Measurements from ENCODE around the gene SMARCAL1.

SMARCAL1 gene

DNA sequence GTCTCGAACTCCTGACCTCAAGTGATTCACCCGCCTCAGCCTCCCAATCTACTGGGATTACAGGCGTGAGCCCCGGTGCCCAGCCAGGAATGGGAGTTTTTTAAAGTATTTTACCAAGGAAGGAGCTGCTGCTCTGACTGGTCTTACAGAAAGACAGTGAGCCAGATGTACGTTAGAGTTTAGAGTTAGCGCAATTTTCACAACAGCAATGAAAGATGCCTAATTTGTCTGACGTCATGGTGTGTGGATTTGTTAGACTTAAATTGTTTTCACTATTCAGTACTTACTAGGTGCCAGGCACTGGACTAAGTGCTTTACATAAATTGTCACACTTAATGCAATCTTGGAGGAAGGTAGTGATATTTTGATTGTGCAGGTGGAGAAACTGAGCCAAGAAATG, 74.0 kb downstream of the SMARCAL1 start:
- peaks cover 8% of the 10 kb centered on the region for H3K4me1 Mint-ChIP-seq (ENCODE audit: low read depth)
- H3K36me3 Mint-ChIP-seq (ENCODE audit: low read depth), result peaks cover 10% of the 10 kb centered on the region
- H3K9me3 Mint-ChIP-seq, result no peaks in the 10 kb centered on the region
- DNase-seq (ENCODE audit: low spot score), result no peak
- no peak overlapping the region for H3K4me3 Mint-ChIP-seq
- no peak overlapping the region for H3K27ac Mint-ChIP-seq
- no peaks in the 10 kb centered on the region for H3K27me3 Mint-ChIP-seq (ENCODE audit: low read depth)

DNA sequence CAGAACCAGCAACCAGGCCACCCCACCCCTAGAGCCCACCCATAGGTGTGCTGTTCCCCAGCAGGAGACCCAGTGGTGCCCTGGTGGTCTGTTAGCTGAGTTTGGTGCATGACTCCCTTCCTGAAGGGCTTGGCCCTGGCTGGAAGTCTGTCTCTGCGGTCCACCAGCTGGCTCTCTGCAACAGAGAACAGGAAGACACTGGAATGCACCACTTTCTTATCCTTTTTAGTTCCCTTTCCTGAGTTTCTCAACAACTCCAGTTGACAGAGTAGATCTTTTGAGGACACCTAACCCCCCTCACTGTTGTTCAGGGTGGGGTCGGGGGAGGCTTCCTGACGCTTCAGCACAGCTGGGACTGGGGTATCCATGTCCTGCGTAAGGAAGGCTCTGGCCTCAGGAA, 74.4 kb downstream of the SMARCAL1 start:
- DNase-seq (ENCODE audit: low spot score), result no peak
- H3K27ac Mint-ChIP-seq, result no peak overlapping the region
- no peaks in the 10 kb centered on the region for H3K27me3 Mint-ChIP-seq (ENCODE audit: low read depth)
- no peaks in the 10 kb centered on the region for H3K9me3 Mint-ChIP-seq
- H3K4me3 Mint-ChIP-seq, result no peak overlapping the region
- peaks cover 8% of the 10 kb centered on the region for H3K4me1 Mint-ChIP-seq (ENCODE audit: low read depth)
- H3K36me3 Mint-ChIP-seq (ENCODE audit: low read depth), result peaks cover 10% of the 10 kb centered on the region

DNA sequence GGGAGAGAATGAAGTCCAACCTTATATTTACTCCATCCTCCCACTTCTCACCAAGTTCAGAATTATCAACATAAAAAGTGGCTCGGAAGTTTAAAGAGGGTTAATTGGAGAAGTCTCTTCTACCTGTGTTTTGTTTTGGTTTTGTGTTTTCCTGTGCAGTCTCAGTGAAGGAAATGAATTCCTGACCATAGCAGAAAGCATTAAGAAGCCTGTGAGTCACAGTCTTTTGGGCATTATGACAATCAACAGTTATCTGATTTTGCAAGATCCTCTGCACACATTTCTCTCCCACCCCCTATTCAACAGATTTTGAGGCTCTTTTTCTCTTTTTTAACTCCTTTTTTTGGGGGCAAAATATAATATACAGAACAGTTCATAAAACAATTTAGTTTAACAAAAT, 77.8 kb downstream of the SMARCAL1 start:
- no peak for DNase-seq (ENCODE audit: low spot score)
- Mint-ChIP-seq H3K27ac (no peak overlapping the region), H3K36me3 (ENCODE audit: low read depth) (no peaks in the 10 kb centered on the region), H3K9me3 (no peaks in the 10 kb centered on the region), H3K4me3 (no peak overlapping the region), H3K27me3 (ENCODE audit: low read depth) (no peaks in the 10 kb centered on the region), H3K4me1 (ENCODE audit: low read depth) (peaks cover 8% of the 10 kb centered on the region)

DNA sequence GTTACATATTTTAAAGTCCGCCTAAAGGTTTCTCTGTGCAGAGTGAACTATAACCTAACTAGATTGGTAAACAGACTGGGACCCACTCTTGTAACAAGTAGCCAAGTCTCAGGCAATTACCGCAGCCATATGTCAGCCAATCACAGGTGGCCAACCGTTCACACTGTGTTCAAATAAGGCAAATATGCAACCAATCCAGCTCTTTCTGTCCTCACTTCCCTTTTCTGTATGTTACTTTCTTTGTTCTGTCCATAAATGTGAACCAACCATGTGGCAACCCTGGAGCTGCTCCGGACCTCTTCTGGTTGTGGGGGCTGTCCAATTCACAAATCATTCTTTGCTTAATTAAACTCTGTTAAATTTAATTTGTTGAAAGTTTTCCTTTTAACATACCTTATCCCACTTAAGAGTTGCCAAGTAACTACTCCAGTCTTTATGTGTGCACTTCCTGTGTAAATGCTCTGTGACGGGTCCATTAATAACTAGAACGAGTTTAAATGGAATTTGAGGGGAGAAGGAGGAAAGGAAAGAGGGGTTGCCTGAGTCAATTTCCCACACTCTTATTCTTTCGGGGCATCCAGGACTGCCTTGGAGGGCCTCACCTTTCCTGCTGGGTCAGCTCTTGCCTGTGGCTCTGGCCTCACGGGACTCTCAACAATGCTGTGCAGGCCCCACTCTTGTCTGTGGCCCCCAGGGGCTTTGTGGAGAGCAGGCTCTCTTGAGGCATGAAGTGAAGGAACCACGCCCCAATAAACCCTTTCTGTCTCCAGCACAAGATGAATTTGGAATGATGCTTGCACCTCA, 79.7 kb downstream of the SMARCAL1 start:
- no peak for DNase-seq (ENCODE audit: low spot score)
- Mint-ChIP-seq H3K27me3 (ENCODE audit: low read depth) (no peaks in the 10 kb centered on the region), H3K27ac (no peak overlapping the region), H3K9me3 (no peaks in the 10 kb centered on the region), H3K36me3 (ENCODE audit: low read depth) (no peaks in the 10 kb centered on the region), H3K4me1 (ENCODE audit: low read depth) (peaks cover 19% of the 10 kb centered on the region), H3K4me3 (no peak overlapping the region)

DNA sequence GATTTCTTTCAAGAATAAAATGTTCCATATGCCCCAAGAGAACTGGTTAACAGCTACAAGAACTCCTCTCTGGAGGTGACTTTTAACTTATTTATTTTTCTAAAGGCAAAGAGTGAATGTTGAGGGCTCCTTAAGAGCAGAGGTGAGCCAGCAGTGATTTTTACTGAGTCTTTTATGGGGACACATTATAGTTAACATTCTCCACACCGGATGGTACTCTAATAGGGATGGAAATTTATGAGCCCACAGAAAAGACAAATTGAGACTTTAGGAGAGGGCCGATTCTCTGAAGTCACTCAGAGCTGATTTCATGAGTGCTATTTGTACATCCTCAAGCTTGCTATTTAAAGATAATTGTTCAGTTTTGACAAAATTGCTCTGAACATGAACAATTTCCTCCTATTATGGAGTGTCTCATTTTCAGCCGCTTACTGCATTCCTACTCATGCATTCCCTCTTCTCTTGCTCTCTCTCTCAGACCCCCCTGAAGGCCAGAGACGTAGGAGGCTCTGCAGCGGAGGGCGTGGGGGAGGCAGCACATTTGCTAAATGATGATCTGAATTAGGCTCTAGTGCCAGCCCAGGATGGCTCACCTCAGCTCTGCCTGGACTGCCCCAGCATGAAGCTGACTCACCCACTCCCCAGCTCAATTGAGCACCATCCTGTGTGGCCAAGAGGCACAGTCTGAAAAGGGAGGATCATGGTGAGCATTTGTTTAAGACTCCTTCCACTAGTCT, 80.5 kb downstream of the SMARCAL1 start:
- H3K9me3 Mint-ChIP-seq, result no peaks in the 10 kb centered on the region
- H3K4me3 Mint-ChIP-seq, result no peak overlapping the region
- H3K4me1 Mint-ChIP-seq (ENCODE audit: low read depth), result peaks cover 26% of the 10 kb centered on the region
- no peaks in the 10 kb centered on the region for H3K27me3 Mint-ChIP-seq (ENCODE audit: low read depth)
- peaks cover 4% of the 10 kb centered on the region for H3K36me3 Mint-ChIP-seq (ENCODE audit: low read depth)
- no peak overlapping the region for H3K27ac Mint-ChIP-seq
- no peak for DNase-seq (ENCODE audit: low spot score)

DNA sequence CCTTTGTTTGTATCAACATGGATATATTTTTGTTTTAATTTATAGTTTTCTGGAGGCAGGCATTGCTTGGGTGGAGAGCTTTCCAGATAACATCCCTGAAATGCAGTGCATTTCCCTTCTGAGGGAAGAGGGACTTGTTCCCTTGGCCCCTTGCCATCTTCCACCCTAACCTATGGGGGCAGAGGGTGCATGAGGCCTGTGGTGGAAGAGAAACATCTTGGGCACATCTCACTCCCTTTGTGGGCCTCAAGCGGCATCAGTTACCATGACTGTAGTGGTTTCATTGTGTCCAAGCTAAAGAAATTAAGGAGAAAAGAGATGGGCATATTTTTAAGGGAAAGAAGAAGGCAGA, 81.0 kb downstream of the SMARCAL1 start:
- no peak overlapping the region for H3K4me3 Mint-ChIP-seq
- no peaks in the 10 kb centered on the region for H3K9me3 Mint-ChIP-seq
- H3K4me1 Mint-ChIP-seq (ENCODE audit: low read depth), result peaks cover 28% of the 10 kb centered on the region
- H3K27ac Mint-ChIP-seq, result no peak overlapping the region
- H3K36me3 Mint-ChIP-seq (ENCODE audit: low read depth), result peaks cover 4% of the 10 kb centered on the region
- no peaks in the 10 kb centered on the region for H3K27me3 Mint-ChIP-seq (ENCODE audit: low read depth)
- DNase-seq (ENCODE audit: low spot score), result no peak

DNA sequence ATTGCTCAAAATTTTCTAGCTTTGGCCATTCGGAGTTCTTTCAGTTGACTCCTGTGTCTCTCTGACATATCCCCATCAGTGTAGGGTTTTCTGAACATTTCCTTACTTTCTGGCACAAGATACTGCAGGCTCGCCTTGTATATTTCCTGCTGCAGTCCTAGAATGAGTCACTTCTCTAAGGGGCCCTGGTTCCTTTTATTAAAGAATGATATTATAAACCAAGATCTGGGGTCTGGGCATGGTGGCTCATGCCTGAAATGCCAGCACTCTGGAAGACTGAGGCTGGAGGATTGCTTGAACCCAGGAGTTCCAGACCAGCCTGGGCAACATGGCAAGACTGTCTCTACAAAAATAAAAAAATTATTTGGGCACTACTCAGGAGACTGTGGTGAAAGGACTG, 83.4 kb downstream of the SMARCAL1 start:
- Mint-ChIP-seq H3K27ac (no peak overlapping the region), H3K4me3 (no peak overlapping the region), H3K4me1 (ENCODE audit: low read depth) (peaks cover 33% of the 10 kb centered on the region), H3K36me3 (ENCODE audit: low read depth) (peaks cover 26% of the 10 kb centered on the region), H3K27me3 (ENCODE audit: low read depth) (no peaks in the 10 kb centered on the region), H3K9me3 (no peaks in the 10 kb centered on the region)
- no peak for DNase-seq (ENCODE audit: low spot score)

DNA sequence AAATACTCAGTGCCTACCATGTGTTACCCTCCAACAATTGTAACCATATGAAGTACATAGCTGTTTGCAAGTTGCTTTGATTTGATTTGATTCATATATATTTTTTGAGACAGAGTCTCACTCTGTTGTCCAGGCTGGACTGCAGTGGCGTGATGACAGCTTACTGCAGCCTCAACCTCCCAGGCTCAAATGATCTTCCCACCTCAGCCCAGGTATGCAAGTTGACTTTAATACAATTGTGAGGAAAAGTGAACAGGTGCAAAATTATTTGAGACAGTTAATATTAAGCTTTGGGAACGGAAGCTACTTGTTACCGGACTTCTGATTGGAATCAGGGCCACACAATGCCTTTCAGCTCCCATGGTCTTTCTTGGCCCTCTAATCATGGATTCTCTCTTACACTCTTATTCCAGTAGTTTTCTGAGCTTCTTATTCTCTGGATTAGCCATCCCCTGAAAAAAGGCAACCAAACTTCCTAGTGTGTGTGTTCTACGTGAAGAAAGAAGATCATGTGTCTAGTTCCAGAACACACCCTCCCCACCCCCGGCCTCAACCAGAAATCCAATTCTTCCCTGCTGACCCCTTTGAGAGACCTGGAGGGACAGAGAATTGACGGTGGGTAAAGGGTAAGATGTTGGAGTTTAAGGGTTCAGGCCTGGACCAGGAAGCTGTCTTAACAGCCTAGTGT, 85.2 kb downstream of the SMARCAL1 start:
- Mint-ChIP-seq H3K36me3 (ENCODE audit: low read depth) (peaks cover 40% of the 10 kb centered on the region), H3K4me1 (ENCODE audit: low read depth) (peaks cover 46% of the 10 kb centered on the region), H3K27me3 (ENCODE audit: low read depth) (no peaks in the 10 kb centered on the region), H3K27ac (peak overlapping the region; percentile 86), H3K4me3 (peak overlapping the region; percentile 99), H3K9me3 (no peaks in the 10 kb centered on the region)
- DNase-seq (ENCODE audit: low spot score), result no peak

DNA sequence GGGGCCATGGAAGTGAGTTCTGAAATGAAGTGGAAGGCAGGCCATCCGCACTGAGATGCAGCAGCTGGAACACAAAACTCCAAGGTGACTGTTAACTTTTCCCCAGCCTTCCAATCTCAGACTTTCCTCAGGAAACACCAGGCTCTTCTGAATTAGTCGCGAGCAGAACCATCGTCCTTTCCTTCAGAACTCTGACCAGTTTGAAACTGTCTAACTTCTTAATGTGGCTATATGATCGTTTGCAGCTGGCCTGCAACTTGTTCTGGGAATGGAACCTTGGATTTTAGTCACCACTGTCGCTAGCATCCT, 85.7 kb downstream of the SMARCAL1 start:
- no peak for DNase-seq (ENCODE audit: low spot score)
- Mint-ChIP-seq H3K4me3 (peak overlapping the region; percentile 99), H3K9me3 (no peaks in the 10 kb centered on the region), H3K36me3 (ENCODE audit: low read depth) (peaks cover 45% of the 10 kb centered on the region), H3K27me3 (ENCODE audit: low read depth) (no peaks in the 10 kb centered on the region), H3K4me1 (ENCODE audit: low read depth) (peaks cover 51% of the 10 kb centered on the region), H3K27ac (peak overlapping the region; percentile 86)

DNA sequence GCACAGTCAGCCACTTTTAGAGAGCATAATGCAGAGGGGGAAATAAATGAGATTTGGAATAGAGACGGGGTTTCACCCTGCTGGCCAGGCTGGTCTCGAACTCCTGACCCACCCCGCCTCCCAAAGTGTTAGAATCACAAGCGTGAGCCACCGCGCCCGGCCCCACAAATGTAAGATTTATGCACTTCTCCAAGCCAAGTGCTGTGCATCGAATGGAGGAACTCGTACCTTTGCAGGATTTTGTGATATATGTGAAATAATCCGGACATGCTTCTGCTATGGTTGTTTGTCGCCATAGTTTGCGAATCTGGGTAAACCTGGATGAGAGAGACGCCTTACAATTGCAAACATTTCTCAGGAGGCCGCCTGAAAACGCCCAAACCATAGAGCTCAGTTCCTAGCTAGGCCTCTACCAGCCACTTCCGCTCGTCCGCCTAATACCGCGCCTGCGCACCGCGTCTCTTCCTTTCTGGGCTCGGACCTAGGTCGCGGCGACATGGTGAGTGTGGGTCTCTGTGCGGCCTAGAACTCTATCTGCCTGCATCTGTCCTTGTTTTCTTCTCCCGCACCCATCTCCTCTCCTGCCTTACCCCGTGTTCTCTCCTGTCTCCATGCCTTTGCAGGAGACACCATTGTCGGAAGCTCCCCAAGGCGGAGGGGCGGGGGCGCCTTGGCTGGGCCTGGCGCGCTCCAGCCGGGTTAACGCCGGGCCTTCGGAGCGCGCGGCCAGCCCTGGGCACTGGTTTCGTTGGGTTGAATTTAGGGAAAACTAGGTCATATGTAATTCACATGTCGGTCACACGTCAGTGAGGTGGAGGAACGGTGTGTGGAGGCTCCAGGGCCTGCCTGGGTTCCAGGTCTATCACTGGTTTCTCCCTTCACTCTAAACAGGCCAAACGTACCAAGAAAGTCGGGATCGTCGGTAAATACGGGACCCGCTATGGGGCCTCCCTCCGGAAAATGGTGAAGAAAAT, 86.4 kb downstream of the SMARCAL1 start, which contains the start of gene RPL37A:
Gene RPL37A, plus strand, starts transcription at position 466 of the 974 bp plus-strand sequence. Its CDS starts 31 bp downstream, at position 497.
- Mint-ChIP-seq H3K4me3 (peak within 1 kb of the TSS; percentile 99), H3K27me3 (ENCODE audit: low read depth) (no peaks in the 10 kb centered on the region), H3K27ac (peak within 1 kb of the TSS; percentile 86), H3K4me1 (ENCODE audit: low read depth) (peaks cover 54% of the 10 kb centered on the region), H3K36me3 (ENCODE audit: low read depth) (peaks cover 50% of the 10 kb centered on the region), H3K9me3 (no peaks in the 10 kb centered on the region)
- peak; percentile 90 for DNase-seq (ENCODE audit: low spot score)

DNA sequence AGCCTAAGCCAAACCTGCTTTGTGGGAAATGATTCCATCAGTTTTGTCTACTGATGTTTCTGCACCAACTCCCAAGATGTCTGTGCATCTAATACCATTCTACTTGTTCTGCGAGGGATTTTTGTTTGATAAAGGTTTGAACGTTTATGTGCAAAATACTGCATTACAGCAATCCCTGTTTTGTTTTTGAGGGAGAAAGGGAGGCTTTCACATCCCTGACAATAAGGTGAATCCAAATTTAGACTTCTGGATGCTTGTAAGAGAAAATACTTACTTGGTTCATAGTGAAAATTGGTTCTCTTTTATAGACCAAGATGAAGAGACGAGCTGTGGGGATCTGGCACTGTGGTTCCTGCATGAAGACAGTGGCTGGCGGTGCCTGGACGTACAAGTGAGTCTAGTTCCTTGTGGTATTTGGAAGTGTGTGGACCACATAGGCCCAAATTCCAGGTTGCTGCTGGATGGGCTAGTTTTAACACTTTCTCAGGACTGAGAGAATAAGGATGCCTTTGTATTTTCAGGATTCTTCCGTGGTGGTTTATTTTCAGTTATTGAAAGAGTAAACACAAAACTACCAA, 87.4 kb downstream of the SMARCAL1 start:
- Mint-ChIP-seq H3K4me1 (ENCODE audit: low read depth) (peaks cover 54% of the 10 kb centered on the region), H3K36me3 (ENCODE audit: low read depth) (peaks cover 60% of the 10 kb centered on the region)

DNA sequence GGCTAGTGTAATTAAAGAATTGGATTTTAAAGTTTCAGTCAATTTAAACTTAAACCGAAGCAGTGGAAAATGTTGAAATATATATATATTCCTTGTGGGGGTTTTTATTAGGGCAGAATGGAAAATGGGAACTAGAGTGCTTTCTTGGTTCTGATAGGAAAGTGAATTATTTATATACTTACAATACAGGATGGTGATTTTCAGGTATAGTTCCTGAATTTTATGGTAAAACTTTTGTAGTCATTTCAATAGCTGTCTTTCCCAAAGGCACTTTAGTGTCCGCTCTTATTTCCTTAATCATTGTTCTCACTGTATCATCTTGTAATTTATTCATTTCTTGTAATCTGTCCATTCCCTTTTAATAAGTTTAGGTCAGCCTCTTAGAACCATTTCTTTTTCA, 88.3 kb downstream of the SMARCAL1 start:
- Mint-ChIP-seq H3K4me3 (peak overlapping the region; percentile 99), H3K27ac (peak overlapping the region; percentile 45), H3K27me3 (ENCODE audit: low read depth) (no peaks in the 10 kb centered on the region), H3K4me1 (ENCODE audit: low read depth) (peaks cover 53% of the 10 kb centered on the region), H3K36me3 (ENCODE audit: low read depth) (peaks cover 66% of the 10 kb centered on the region), H3K9me3 (no peaks in the 10 kb centered on the region)
- DNase-seq (ENCODE audit: low spot score), result no peak

More for the DNA sequence above, 87.4 kb downstream of the SMARCAL1 start:
- Mint-ChIP-seq H3K9me3 (no peaks in the 10 kb centered on the region), H3K27ac (peak overlapping the region; percentile 86), H3K4me3 (peak overlapping the region; percentile 99), H3K27me3 (ENCODE audit: low read depth) (no peaks in the 10 kb centered on the region)
- DNase-seq (ENCODE audit: low spot score), result no peak

DNA sequence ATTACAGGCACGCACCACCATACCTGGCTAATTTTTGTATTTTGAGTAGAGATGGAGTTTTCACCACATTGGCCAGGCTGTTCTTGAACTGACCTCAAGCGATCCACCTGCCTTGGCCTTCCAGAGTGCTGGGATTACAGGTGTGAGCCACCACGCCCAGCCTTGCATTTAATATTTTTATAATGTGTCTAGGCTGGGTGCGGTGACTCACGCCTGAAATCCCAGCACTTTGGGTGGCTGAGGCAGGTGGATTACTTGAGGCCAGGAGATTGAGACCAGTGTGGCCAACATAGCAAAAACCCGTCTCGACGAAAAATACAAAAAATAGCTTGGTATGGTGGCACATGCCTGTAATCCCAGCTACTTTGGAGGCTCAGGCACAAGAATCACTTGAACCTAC, 89.6 kb downstream of the SMARCAL1 start:
- Mint-ChIP-seq H3K27ac (no peak overlapping the region), H3K4me1 (ENCODE audit: low read depth) (peaks cover 47% of the 10 kb centered on the region), H3K4me3 (no peak overlapping the region), H3K9me3 (no peaks in the 10 kb centered on the region), H3K27me3 (ENCODE audit: low read depth) (no peaks in the 10 kb centered on the region), H3K36me3 (ENCODE audit: low read depth) (peaks cover 76% of the 10 kb centered on the region)
- no peak for DNase-seq (ENCODE audit: low spot score)

All from T-helper 2 cell treated with Interferon-gamma antibody and Interleukin-4, amounts not matched to agents 5 μg/mL and 100 μg/mL, for 36 hours (primary cell).